Lower leg skin (tissue), 4 donors: ENCODE data around the gene ZNF641. TPM values are rescaled to one million over a fixed set of nuclear protein-coding genes. Genes with fewer than 3 reads are reported as not detected.
A peak's percentile ranks its signal among the peaks of the same experiment; 100 is the strongest.

ENCODE experiments used
- DNase-seq, 2 donors: peaks; one replicate each; pipeline ENCODE4 v3.0.0-alpha.2; 2019; ENCODE audit warnings: low spot score in 2 of 2
- H3K4me3 ChIP-seq: fragments of 200-600 bp; sonication (generic); 2 replicates; pipeline ENCODE4 v1.5.1; 2017; ENCODE audit warnings: mild to moderate bottlenecking, low read depth; ENCODE audit not compliant: poor library complexity, severe bottlenecking
- CTCF ChIP-seq, 3 donors: fragments of 450-650 bp; IDR thresholded peaks; one replicate each; pipeline ENCODE4 v1.5.1; 2016; ENCODE audit warnings: antibody characterized with exemption in 3 of 3, mild to moderate bottlenecking in 3 of 3, moderate library complexity in 2 of 3
- POLR2A ChIP-seq, 2 donors: fragments of 450-650 bp; IDR thresholded peaks; one replicate each; pipeline ENCODE4 v1.6.1; 2016 to 2017; ENCODE audit warnings: antibody characterized with exemption in 2 of 2, mild to moderate bottlenecking in 1 of 2, moderate library complexity in 1 of 2
- WGBS, 2 donors: methylation state at CpG; one replicate each; pipeline ENCODE4 v1.1.5; 2018; 5-methylcytosine and 5-hydroxymethylcytosine counted together
- intact Hi-C: fragments of 100-400 bp; cut with DNase I; formaldehyde crosslinking; loops from one replicate; pipeline ENCODE4 v1.15.0; 2023; ENCODE audit warnings: low total_unique reads
- total RNA-seq, 4 donors: library from RNA; depleted of rRNA; stranded (reverse); fragments of >200 nt; gene quantifications; one replicate each; pipeline ENCODE4 v1.1.0, GENCODE V29; 2016

The ZNF641 gene
- total RNA-seq, 4 donors from 2014 or later: 7.8 to 14.1 (median 12.1) TPM

GRCh38 chr12:48358937-48359513, 8.3 kb upstream of the ZNF641 start:
- DNase-seq: no peak
- intact Hi-C loops: no loop called here
- TF ChIP-seq CTCF (IDR thresholded peaks at IDR 0.05): no peak
- no peak for TF ChIP-seq POLR2A (IDR thresholded peaks at IDR 0.05)
- 85 to 92% methylated on average over 7 of the region's 7 CpGs for WGBS, 2 donors
- H3K4me3 ChIP-seq: no peak overlapping the region

- 68 to 73% methylated on average over 6 of the region's 6 CpGs for WGBS, 2 donors
- H3K4me3 ChIP-seq: no peak overlapping the region
- intact Hi-C loops: no loop called here
- DNase-seq: no peak
- TF ChIP-seq CTCF (IDR thresholded peaks at IDR 0.05): no peak
- no peak for TF ChIP-seq POLR2A (IDR thresholded peaks at IDR 0.05)
These were observed 5.5 kb upstream of the ZNF641 start for GRCh38 chr12:48356041-48356768.

- H3K4me3 ChIP-seq: no peak overlapping the region
- 91 to 94% methylated on average over 11 of the region's 11 CpGs for WGBS, 2 donors
- TF ChIP-seq POLR2A (IDR thresholded peaks at IDR 0.05) (no peak), CTCF (IDR thresholded peaks at IDR 0.05) (no peak)
- intact Hi-C loops: no loop called here
- DNase-seq: no peak
These were observed 1.5 kb upstream of the ZNF641 start for GRCh38 chr12:48352157-48352760.

DNA sequence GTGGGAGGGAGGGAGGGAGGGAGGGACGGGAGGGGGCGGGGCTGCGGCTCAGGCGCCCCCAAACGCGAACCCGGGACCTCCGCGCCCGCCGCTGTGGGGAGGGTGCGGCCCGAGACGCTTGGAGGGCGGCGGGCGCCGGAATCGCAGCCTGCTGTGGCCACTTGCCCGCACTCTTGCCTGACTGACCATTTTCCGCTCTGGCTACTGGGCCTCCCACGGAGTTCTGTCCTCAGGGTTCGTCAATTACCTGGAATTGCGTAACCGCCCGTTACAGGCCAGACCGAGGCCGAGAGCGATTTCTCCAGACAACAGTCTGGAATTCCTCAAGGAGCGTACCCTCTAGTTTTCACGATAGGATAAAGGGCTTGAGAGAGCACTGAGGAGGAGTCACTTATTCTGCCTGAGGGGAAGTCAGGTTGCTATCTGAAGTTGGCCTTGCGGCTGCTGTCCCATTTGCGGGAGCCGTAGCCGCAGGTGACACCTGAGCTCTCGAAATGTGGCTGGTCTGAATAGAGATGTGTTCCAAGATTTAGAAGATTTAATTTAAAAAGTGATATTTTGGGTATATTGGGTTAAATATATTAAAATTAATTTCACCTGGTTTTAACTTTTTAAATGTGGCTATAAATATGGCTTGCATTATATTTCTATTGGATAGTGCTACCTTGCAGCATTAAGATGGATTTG, 446 bp upstream of the ZNF641 start:
- peak overlapping the region; percentile 48 for H3K4me3 ChIP-seq
- intact Hi-C loops: no loop called here
- peak; percentile 60 to 90 for DNase-seq
- WGBS, 2 donors: 2 to 4% methylated on average over 17 to 24 of the region's 36 CpGs
- TF ChIP-seq POLR2A (IDR thresholded peaks at IDR 0.05): no peak
- TF ChIP-seq CTCF (IDR thresholded peaks at IDR 0.05): no peak

DNA sequence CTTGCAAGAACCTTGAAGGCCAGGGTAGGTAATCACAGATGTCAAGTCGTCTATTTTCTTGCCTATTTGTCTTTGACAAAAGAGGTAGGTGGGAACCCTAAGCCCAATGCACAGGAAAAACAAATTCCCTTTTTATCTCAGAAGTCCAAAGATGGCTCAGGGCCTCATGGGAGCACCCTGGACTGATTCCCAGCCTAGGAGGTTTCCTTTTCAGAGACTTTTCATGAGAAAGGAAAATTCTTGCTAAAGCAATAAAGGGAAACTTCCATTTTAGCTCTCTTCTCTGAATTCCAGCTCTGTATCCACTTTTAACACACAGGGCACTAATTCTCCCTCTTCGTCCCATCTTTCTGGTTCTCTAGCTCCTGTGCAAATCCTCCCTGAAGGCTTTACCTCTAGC, 1.2 kb downstream of the ZNF641 start:
- no peak overlapping the region for H3K4me3 ChIP-seq
- no peak for DNase-seq
- intact Hi-C loops: no loop called here
- WGBS, 2 donors: 16 to 24% methylated on average over 2 of the region's 2 CpGs
- no peak for TF ChIP-seq POLR2A (IDR thresholded peaks at IDR 0.05)
- TF ChIP-seq CTCF (IDR thresholded peaks at IDR 0.05): no peak
